GM12801 (cell line): ENCODE results near the gene DLGAP5.

ENCODE experiments used
- TF ChIP-seq, protein P1 (sequence below): IDR thresholded peaks from one replicate; pipeline ENCODE4 v1.5.1; 2011; ENCODE audit warnings: control low read depth; ENCODE audit not compliant: insufficient read length; ENCODE audit errors: extremely low read depth

Gene DLGAP5

GRCh38 chr14:55151601-55152000 lies 39.8 kb downstream of the DLGAP5 start:
- TF ChIP-seq, protein P1, sequence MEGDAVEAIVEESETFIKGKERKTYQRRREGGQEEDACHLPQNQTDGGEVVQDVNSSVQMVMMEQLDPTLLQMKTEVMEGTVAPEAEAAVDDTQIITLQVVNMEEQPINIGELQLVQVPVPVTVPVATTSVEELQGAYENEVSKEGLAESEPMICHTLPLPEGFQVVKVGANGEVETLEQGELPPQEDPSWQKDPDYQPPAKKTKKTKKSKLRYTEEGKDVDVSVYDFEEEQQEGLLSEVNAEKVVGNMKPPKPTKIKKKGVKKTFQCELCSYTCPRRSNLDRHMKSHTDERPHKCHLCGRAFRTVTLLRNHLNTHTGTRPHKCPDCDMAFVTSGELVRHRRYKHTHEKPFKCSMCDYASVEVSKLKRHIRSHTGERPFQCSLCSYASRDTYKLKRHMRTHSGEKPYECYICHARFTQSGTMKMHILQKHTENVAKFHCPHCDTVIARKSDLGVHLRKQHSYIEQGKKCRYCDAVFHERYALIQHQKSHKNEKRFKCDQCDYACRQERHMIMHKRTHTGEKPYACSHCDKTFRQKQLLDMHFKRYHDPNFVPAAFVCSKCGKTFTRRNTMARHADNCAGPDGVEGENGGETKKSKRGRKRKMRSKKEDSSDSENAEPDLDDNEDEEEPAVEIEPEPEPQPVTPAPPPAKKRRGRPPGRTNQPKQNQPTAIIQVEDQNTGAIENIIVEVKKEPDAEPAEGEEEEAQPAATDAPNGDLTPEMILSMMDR = no peak

- TF ChIP-seq, protein P1 = no peak
Measured at GRCh38 chr14:55146425-55146824, 45.0 kb downstream of the DLGAP5 start.

- TF ChIP-seq, protein P1 = no peak
Measured at GRCh38 chr14:55142466-55142865, 48.9 kb downstream of the DLGAP5 start.

DNA sequence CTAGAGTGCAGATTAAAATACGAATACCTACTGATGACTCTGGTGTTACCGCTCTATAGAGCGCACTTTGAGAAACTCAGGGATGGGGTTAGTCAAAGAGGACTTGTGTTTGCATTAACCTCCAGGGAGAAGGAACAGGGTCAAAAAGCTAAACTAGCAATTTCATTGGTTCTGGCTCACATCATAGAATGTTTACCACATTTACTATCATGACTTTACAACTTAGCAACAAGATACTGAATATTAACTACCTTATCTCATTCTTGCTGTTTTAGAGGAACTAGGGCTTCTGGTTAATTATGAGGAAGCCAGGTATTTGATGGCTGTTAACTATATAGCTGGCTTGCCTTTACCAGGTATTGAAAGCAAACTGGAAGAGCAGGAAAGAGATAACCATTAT lies 49.6 kb downstream of the DLGAP5 start:
- TF ChIP-seq, protein P1 = no peak

DNA sequence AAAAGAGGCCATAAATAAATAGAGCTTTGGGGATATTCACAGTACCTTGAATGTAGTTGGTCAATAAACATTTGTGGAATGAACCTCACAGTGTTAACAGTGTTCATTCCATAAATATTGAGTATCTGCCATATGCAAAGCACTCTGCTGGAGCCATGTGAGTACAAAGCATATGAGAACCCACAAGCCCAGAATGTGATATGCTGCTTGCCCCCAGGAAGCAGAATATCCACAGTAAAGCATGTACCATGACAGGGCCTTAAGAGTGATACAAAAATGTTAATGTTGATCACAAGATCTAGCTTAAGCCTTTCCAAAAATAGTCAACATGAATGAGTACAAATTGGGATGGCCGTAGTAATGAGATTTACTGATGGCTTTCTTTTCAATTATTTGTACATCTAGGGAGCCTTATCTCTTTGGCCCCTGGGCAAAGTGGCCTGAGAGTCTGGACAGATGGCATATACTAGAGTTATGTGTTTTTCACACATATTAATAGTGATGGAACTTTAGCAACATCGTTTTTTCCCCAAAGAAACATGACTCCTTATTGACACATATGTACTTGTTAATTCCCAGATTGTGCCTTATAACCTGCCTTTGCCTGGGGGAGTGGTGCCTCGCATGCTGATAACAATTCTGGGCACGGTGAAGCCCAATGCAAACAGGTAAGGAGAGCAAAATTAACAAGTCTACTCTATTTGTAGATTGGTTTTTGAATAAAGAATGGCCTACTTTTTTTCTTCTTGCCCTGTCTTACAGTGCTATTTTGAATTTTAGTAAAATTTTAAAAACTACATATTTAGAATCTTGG lies 51.5 kb downstream of the DLGAP5 start:
- TF ChIP-seq, protein P1 = no peak

DNA sequence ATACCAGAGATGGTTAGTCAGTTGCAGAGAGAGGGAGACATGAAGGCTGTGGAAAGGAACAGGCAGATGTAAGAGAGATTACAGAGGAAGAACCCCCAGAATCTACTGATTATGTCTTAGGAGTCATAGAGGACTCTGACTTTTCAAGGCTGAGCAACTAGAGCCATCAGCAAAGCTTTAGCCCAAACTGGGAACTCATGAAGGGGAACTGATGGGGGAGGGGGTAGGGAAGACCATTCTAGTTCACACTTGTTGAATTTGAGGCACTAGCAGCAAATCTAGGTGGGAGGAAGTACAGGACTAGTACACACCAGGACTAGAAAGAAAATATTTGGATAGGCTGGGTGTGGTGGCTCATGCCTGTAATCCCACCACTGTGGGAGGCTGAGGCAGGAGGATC lies 52.2 kb downstream of the DLGAP5 start:
- TF ChIP-seq, protein P1 = no peak

- TF ChIP-seq, protein P1 = no peak
Measured at GRCh38 chr14:55138091-55138490, 53.3 kb downstream of the DLGAP5 start.
